ENCODE data around the gene SVBP.

- TF ChIP-seq POLR2A (IDR thresholded peaks at IDR 0.05) (no peak), CTCF (IDR thresholded peaks at IDR 0.05) (no peak), EP300 (IDR thresholded peaks at IDR 0.05) (no peak)
These were observed 43.3 kb upstream of the SVBP start for GRCh38 chr1:42860339-42861013.
